ENCODE data around the gene CSKMT. TPM values are rescaled to one million over a fixed set of nuclear protein-coding genes. Genes with fewer than 3 reads are reported as not detected.

CSKMT gene
- total RNA-seq, 1 donor: 10.8 TPM

DNA sequence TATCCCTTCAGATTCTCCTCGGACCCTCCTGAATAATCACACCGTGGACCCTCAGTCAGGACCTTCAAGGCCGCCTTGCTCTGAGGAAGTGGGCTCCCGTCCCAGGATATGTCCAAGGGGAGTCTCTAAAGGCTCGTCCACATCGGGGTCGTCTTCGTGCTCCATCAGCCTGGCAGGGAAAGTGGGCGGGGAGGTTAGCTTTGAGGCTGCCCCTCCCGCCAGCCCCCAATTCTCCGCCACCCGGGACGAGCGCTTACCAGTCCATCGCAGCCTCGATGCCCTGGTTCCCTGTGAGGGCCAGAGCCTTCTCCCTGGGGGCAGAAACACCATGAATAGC lies 13.3 kb downstream of the CSKMT start:
- TF ChIP-seq, protein P1, sequence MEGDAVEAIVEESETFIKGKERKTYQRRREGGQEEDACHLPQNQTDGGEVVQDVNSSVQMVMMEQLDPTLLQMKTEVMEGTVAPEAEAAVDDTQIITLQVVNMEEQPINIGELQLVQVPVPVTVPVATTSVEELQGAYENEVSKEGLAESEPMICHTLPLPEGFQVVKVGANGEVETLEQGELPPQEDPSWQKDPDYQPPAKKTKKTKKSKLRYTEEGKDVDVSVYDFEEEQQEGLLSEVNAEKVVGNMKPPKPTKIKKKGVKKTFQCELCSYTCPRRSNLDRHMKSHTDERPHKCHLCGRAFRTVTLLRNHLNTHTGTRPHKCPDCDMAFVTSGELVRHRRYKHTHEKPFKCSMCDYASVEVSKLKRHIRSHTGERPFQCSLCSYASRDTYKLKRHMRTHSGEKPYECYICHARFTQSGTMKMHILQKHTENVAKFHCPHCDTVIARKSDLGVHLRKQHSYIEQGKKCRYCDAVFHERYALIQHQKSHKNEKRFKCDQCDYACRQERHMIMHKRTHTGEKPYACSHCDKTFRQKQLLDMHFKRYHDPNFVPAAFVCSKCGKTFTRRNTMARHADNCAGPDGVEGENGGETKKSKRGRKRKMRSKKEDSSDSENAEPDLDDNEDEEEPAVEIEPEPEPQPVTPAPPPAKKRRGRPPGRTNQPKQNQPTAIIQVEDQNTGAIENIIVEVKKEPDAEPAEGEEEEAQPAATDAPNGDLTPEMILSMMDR (IDR thresholded peaks at IDR 0.05; ENCODE audit: insufficient read depth, low read length): no peak
- H3K4me3 ChIP-seq (ENCODE audit: low read depth, low read length): peak overlapping the region; percentile 76
- no peak for DNase-seq (ENCODE audit: low read depth)

DNA sequence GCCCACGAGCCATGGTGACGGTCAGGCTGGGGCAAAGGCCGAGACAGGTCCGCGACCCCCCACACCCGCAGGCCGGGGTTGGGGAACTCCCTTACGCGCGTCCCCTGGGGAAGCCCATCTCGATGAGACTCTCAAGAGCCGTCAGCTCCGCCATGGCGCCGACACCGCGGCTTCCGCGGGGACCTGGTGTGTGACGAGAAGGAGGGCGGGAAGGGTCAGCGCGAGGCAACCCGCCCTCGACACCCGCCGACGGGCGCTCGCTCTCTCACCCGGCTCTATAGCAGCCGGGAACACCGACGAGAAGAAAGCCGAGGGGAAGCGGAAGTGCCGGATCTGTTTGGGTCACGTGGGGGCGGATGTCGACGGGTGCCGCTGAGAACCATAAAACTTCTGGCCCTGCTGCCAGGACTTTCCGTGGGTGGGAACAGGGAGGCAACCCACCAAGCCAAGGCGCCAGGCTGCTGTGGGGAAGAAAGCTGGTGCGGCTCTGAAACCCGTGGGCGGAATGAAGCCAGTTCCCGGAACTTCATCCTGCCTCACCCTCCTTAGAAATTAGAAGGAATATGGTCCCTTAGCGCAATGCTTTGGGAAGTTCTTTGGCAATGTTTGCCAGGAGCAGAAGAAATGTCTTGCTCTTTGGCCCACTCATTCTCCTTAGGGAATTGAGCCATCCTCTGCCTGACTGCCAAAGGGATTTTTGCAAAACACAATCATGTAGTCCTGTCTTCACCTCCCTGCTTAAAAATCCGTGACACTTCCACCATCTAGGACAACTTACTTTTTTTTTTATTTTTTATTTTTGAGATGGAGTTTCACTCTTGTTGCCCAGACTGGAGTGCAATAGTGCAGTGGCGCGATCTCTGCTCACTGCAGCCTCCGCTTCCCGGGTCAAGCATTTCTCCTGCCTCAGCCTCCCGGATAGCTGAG lies 13.9 kb downstream of the CSKMT start, which contains the start of gene UBXN1:
TSS of gene UBXN1 (minus strand) at position 304 of the 927 bp plus-strand sequence. CDS start at position 154, 150 bp downstream.
- TF ChIP-seq, protein P1 (IDR thresholded peaks at IDR 0.05; ENCODE audit: insufficient read depth, low read length): no peak
- peak; percentile 95 for DNase-seq (ENCODE audit: low read depth)
- H3K4me3 ChIP-seq (ENCODE audit: low read depth, low read length): peak within 1 kb of the TSS; percentile 76

DNA sequence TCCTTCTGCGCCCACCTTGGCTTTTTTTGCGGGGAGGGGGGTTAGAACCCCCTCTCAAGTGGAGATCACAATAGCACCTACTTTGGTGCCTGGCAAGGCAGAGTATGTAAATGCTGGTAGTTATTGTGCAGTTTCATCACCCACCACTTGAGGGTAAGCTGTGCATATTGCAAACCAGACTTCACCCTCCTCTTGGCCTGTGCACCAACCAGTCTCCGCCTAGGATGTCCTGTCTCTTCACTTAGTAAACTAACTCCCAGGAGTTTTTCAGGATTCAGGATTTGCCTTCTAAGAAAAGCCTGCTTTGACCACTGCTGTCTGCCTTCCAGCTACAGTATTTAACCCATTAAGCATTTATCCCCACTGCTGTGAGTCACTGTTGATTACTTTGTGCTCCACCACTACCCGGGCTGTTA lies 15.7 kb downstream of the CSKMT start:
- peak; percentile 91 for DNase-seq (ENCODE audit: low read depth)
- no peak overlapping the region for H3K4me3 ChIP-seq (ENCODE audit: low read depth, low read length)
- TF ChIP-seq, protein P1 (IDR thresholded peaks at IDR 0.05; ENCODE audit: insufficient read depth, low read length): peak; percentile 80

DNA sequence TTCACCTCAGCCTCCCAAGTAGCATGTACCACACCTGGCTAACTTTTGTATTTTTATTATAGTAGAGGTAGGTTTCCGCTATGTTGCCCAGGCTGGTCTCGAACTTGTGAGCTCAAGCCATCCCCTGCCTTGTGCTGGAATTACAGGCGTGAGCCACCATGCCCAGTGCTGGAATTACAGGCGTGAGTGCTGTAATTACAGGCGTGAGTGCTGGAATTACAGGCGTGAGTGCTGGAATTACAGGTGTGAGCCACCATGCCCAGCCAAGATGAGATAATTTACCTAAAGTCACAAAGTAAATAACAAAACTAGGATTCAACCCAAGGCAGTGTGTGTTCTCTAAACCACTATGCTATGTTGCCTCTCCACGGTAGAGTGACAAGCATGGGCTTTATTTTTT lies 17.4 kb downstream of the CSKMT start:
- DNase-seq (ENCODE audit: low read depth): no peak
- TF ChIP-seq, protein P1 (IDR thresholded peaks at IDR 0.05; ENCODE audit: insufficient read depth, low read length): no peak
- no peak overlapping the region for H3K4me3 ChIP-seq (ENCODE audit: low read depth, low read length)

DNA sequence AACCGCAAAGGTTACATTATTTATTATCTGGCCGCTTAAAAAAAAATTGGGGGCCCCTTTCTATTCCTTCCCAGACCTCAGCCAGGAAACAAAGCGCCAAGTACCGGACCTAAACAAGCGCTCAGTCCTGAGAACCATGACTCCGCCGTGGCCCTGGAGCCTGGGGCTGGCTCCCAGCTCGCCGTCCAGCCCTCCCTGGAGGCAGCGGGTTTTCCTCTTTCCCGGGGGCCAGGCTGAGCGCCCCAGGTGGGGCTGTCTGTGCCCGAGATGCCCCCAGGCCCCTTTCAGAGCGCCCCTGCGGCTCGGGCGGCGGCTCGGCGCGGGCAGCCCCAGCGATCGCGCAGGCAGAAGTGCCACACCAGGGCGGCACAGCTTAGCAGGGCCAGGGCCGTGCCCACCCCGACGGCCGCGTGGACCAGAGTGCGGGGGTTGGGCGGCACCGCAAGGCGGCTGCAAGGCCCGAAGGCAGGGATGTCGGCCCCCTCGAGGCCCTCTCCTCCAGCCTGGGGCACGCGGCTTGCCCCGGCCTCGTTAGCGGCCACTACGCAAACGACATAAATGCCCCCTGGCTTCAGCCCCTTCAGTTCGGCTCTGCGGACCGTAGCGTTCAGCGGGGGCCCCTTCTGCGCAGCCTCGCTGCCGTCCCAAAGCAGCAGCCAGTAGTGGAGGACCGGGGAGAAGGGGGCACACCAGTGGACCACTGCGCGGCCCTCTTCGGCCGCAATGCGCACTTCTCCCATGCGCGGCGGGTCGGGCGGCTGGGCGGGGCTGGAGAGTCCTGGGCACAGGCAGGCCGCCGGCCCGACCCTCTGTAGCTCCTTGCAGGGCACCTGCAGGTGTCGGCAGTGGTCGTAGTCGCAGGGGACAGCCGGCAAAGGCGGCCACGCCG lies 22.6 kb downstream of the CSKMT start:
- H3K4me3 ChIP-seq (ENCODE audit: low read depth, low read length): peak overlapping the region; percentile 84
- DNase-seq (ENCODE audit: low read depth): no peak
- TF ChIP-seq, protein P1 (IDR thresholded peaks at IDR 0.05; ENCODE audit: insufficient read depth, low read length): no peak

DNA sequence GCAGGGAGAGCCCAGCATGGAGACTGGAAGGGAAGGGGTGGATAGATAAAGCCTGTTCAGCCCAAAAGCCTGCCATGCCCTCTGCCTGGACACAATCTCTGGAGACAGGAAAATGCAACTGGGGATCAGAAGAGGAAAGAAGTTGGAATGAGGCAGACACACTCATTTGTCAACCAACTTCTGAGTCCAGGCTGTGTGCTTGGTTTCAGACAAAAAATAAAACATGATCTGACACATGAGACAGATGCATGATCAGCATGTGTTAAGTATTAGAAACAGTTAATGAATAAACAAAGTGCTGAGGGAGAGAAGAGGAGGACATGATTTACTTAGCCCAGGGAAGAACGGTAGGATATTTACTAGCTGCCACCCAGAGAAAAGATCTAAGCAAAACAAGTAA lies 23.4 kb downstream of the CSKMT start:
- DNase-seq (ENCODE audit: low read depth): peak; percentile 39
- TF ChIP-seq, protein P1 (IDR thresholded peaks at IDR 0.05; ENCODE audit: insufficient read depth, low read length): no peak
- peak overlapping the region; percentile 84 for H3K4me3 ChIP-seq (ENCODE audit: low read depth, low read length)
